Frontal cortex (tissue), 4 donors: Measurements from ENCODE around the gene SLC29A4. TPM values are rescaled to one million over a fixed set of nuclear protein-coding genes. Genes with fewer than 3 reads are reported as not detected.
"Not testable (repeated sequence)": the region's sequence is repeated elsewhere in the genome, so short reads cannot be mapped to it uniquely, and the experiment has no call there.

Experiments
- DNase-seq, 2 donors: peaks; one replicate each; pipeline ENCODE4 v3.0.0; 2012; ENCODE audit warnings: low spot score in 2 of 2
- FAIRE-seq: peaks from 2 replicates; lab custom pipeline; 2012; peaks lifted over from hg19 to GRCh38; lab: Jason Lieb, UNC
- total RNA-seq: library from RNA; depleted of rRNA; stranded (reverse); fragments of >200 nt; gene quantifications from one replicate; pipeline ENCODE4 v1.2.3, GENCODE V29; 2014
- donor health status: control.
- donor health status: control.
- donor health status: control.

The SLC29A4 gene
- total RNA-seq, 1 donor from 2014 or later, result 14.7 TPM

GRCh38 chr7:5273831-5274405, 8.8 kb upstream of the SLC29A4 start:
- not testable (repeated sequence) for FAIRE-seq, DNase-seq

- FAIRE-seq, result no peak
Observed at GRCh38 chr7:5274441-5274840, 8.3 kb upstream of the SLC29A4 start.

GRCh38 chr7:5274985-5275431, 7.7 kb upstream of the SLC29A4 start:
- FAIRE-seq, DNase-seq: not testable (repeated sequence)

More at GRCh38 chr7:5274441-5274840, 8.3 kb upstream of the SLC29A4 start:
- no peak for DNase-seq

GRCh38 chr7:5275510-5275909, 7.2 kb upstream of the SLC29A4 start:
- DNase-seq, FAIRE-seq: not testable (repeated sequence)

- FAIRE-seq, DNase-seq: not testable (repeated sequence)
Observed at GRCh38 chr7:5276123-5276522, 6.6 kb upstream of the SLC29A4 start.

- FAIRE-seq, result no peak
- DNase-seq, result no peak
Observed at GRCh38 chr7:5276611-5277010, 6.1 kb upstream of the SLC29A4 start.

- DNase-seq, result no peak
- no peak for FAIRE-seq
Observed at GRCh38 chr7:5278766-5279165, 4.0 kb upstream of the SLC29A4 start.

- FAIRE-seq, result no peak
- DNase-seq, result no peak
Observed at GRCh38 chr7:5279734-5280133, 3.0 kb upstream of the SLC29A4 start.

GRCh38 chr7:5281598-5282500, 894 bp upstream of the SLC29A4 start:
- DNase-seq, FAIRE-seq: not testable (repeated sequence)

- no peak for FAIRE-seq
- no peak for DNase-seq
Observed at GRCh38 chr7:5283421-5284303, 919 bp downstream of the SLC29A4 start.

GRCh38 chr7:5284304-5285281, 1.9 kb downstream of the SLC29A4 start:
- DNase-seq, result peak in 1 of 2 donors; percentile 61
- no peak for FAIRE-seq

- DNase-seq (no peak), FAIRE-seq (no peak)
Observed at GRCh38 chr7:5286933-5287332, 4.2 kb downstream of the SLC29A4 start.

- not testable (repeated sequence) for DNase-seq, FAIRE-seq
Observed at GRCh38 chr7:5287373-5287772, 4.6 kb downstream of the SLC29A4 start.

- DNase-seq (no peak), FAIRE-seq (no peak)
Observed at GRCh38 chr7:5287802-5288201, 5.1 kb downstream of the SLC29A4 start.

- not testable (repeated sequence) for DNase-seq, FAIRE-seq
Observed at GRCh38 chr7:5288560-5288959, 5.8 kb downstream of the SLC29A4 start.

- DNase-seq, result no peak
- no peak for FAIRE-seq
Observed at GRCh38 chr7:5289355-5289754, 6.6 kb downstream of the SLC29A4 start.

GRCh38 chr7:5291301-5291700, 8.6 kb downstream of the SLC29A4 start:
- FAIRE-seq, result no peak
- DNase-seq, result no peak

GRCh38 chr7:5291711-5292335, 9.1 kb downstream of the SLC29A4 start:
- DNase-seq, FAIRE-seq: not testable (repeated sequence)
